ENCODE results near the gene CCDC152. TPM values are rescaled to one million over a fixed set of nuclear protein-coding genes. Genes with fewer than 3 reads are reported as not detected.

CCDC152 gene
- total RNA-seq, 1 experiment from 2014 or later: 0.26 TPM

- Histone ChIP-seq H3K27me3 (ENCODE audit: insufficient read depth, low read depth) (peaks cover 10% of the 10 kb centered on the region; the same call in 1 of the 2 replicates), H3K9me3 (ENCODE audit: insufficient read depth, low read depth) (no peaks in the 10 kb centered on the region), H3K27ac (no peak overlapping the region), H2AFZ (no peak overlapping the region), H3K4me1 (replicated peaks; ENCODE audit: insufficient read depth) (no peaks in the 10 kb centered on the region), H4K20me1 (ENCODE audit: insufficient read depth) (no peaks in the 10 kb centered on the region), H3K4me3 (no peak overlapping the region), H3K36me3 (ENCODE audit: low read depth) (no peaks in the 10 kb centered on the region), H3K9me2 (ENCODE audit: insufficient read depth) (no peaks in the 10 kb centered on the region), H3K4me2 (no peak overlapping the region), H3K79me2 (ENCODE audit: low read depth) (no peaks in the 10 kb centered on the region), H3F3A (ENCODE audit: insufficient read depth, low read depth) (no peaks in the 10 kb centered on the region)
- intact Hi-C loops (cut with micrococcal nuclease; ENCODE audit: unreplicated experiment): no loop called here
- no peak for DNase-seq
- POLR2A ChIA-PET (ENCODE audit: unreplicated experiment): no interaction called here
- CTCF ChIA-PET: no interaction called here
- no TSS peak for BruUV-seq (replicated peaks)
- TF ChIP-seq CTCF (conservative IDR thresholded peaks at IDR 0.05) (no peak), EZH2 (IDR thresholded peaks at IDR 0.05; ENCODE audit: low read depth) (no peak)
Measured at GRCh38 chr5:42828671-42829070, 72.1 kb downstream of the CCDC152 start.

- Histone ChIP-seq H3K36me3 (ENCODE audit: low read depth) (no peaks in the 10 kb centered on the region), H3K27ac (no peak overlapping the region), H2AFZ (no peak overlapping the region), H3K4me2 (no peak overlapping the region), H3K27me3 (ENCODE audit: insufficient read depth, low read depth) (peaks cover 7% of the 10 kb centered on the region; the same call in 1 of the 2 replicates), H3K79me2 (ENCODE audit: low read depth) (no peaks in the 10 kb centered on the region), H3K9me2 (ENCODE audit: insufficient read depth) (no peaks in the 10 kb centered on the region), H3K9me3 (ENCODE audit: insufficient read depth, low read depth) (no peaks in the 10 kb centered on the region), H4K20me1 (ENCODE audit: insufficient read depth) (no peaks in the 10 kb centered on the region), H3K4me3 (no peak overlapping the region), H3F3A (ENCODE audit: insufficient read depth, low read depth) (no peaks in the 10 kb centered on the region), H3K4me1 (replicated peaks; ENCODE audit: insufficient read depth) (no peaks in the 10 kb centered on the region)
- DNase-seq: no peak
- ChIA-PET POLR2A (ENCODE audit: unreplicated experiment) (interaction anchor here (0.7 kb wide), 1 partner anchor 15 kb away, joined by 3 read pairs; no protein-coding TSS in a partner anchor), CTCF (no interaction called here)
- BruUV-seq (replicated peaks): no TSS peak
- intact Hi-C loops (cut with micrococcal nuclease; ENCODE audit: unreplicated experiment): no loop called here
- no peak for TF ChIP-seq EZH2 (IDR thresholded peaks at IDR 0.05; ENCODE audit: low read depth)
- TF ChIP-seq CTCF (conservative IDR thresholded peaks at IDR 0.05): no peak
Measured at GRCh38 chr5:42830924-42831323, 74.3 kb downstream of the CCDC152 start.

GRCh38 chr5:42832060-42832459, 75.4 kb downstream of the CCDC152 start:
- no peak for DNase-seq
- Histone ChIP-seq H3K36me3 (ENCODE audit: low read depth) (no peaks in the 10 kb centered on the region), H3F3A (ENCODE audit: insufficient read depth, low read depth) (no peaks in the 10 kb centered on the region), H3K79me2 (ENCODE audit: low read depth) (no peaks in the 10 kb centered on the region), H3K4me2 (no peak overlapping the region), H4K20me1 (ENCODE audit: insufficient read depth) (no peaks in the 10 kb centered on the region), H3K9me3 (ENCODE audit: insufficient read depth, low read depth) (no peaks in the 10 kb centered on the region), H3K4me3 (no peak overlapping the region), H3K27ac (no peak overlapping the region), H2AFZ (no peak overlapping the region), H3K4me1 (replicated peaks; ENCODE audit: insufficient read depth) (no peaks in the 10 kb centered on the region), H3K9me2 (ENCODE audit: insufficient read depth) (no peaks in the 10 kb centered on the region), H3K27me3 (ENCODE audit: insufficient read depth, low read depth) (peaks cover 7% of the 10 kb centered on the region; the same call in 1 of the 2 replicates)
- intact Hi-C loops (cut with micrococcal nuclease; ENCODE audit: unreplicated experiment): no loop called here
- ChIA-PET POLR2A (ENCODE audit: unreplicated experiment) (no interaction called here), CTCF (no interaction called here)
- TF ChIP-seq EZH2 (IDR thresholded peaks at IDR 0.05; ENCODE audit: low read depth) (no peak), CTCF (conservative IDR thresholded peaks at IDR 0.05) (no peak)
- no TSS peak for BruUV-seq (replicated peaks)
